GM18511 (cell line): ENCODE data around the gene MLN.
A peak's percentile ranks its signal among the peaks of the same experiment; 100 is the strongest.

ENCODE experiments used
- ATAC-seq: cut with Tn5 transposase; IDR thresholded peaks from one replicate; pipeline ENCODE4 v1.9.1; 2021; ENCODE audit warnings: mild to moderate bottlenecking, moderate library complexity; ENCODE audit not compliant: unreplicated experiment

The MLN gene

GRCh38 chr6:33803571-33804053, at the start of gene MLN:
MLN (minus strand) TSS chr6:33804003; CDS start chr6:33801163, 2,840 bp downstream.
- no peak for ATAC-seq

GRCh38 chr6:33853026-33853425, 49.2 kb upstream of the MLN start:
- no peak for ATAC-seq

GRCh38 chr6:33851959-33852358, 48.2 kb upstream of the MLN start:
- ATAC-seq = no peak

GRCh38 chr6:33850869-33851541, 47.2 kb upstream of the MLN start:
- ATAC-seq = no peak

GRCh38 chr6:33850296-33850695, 46.5 kb upstream of the MLN start:
- no peak for ATAC-seq

- no peak for ATAC-seq
Observed at GRCh38 chr6:33849500-33850075, 45.8 kb upstream of the MLN start.

GRCh38 chr6:33848484-33848883, 44.7 kb upstream of the MLN start:
- ATAC-seq = no peak

GRCh38 chr6:33847867-33848266, 44.1 kb upstream of the MLN start:
- no peak for ATAC-seq

GRCh38 chr6:33847078-33847477, 43.3 kb upstream of the MLN start:
- ATAC-seq = no peak

GRCh38 chr6:33846226-33846625, 42.4 kb upstream of the MLN start:
- ATAC-seq = no peak

GRCh38 chr6:33845031-33845745, 41.4 kb upstream of the MLN start:
- no peak for ATAC-seq

GRCh38 chr6:33843131-33844121, 39.6 kb upstream of the MLN start:
- no peak for ATAC-seq

GRCh38 chr6:33841868-33842267, 38.1 kb upstream of the MLN start:
- ATAC-seq = no peak

GRCh38 chr6:33841070-33841469, 37.3 kb upstream of the MLN start:
- no peak for ATAC-seq

- peak; percentile 68 for ATAC-seq
Observed at GRCh38 chr6:33840048-33840926, 36.5 kb upstream of the MLN start.

- no peak for ATAC-seq
Observed at GRCh38 chr6:33839399-33840047, 35.7 kb upstream of the MLN start.

- no peak for ATAC-seq
Observed at GRCh38 chr6:33838983-33839382, 35.2 kb upstream of the MLN start.

- no peak for ATAC-seq
Observed at GRCh38 chr6:33837971-33838665, 34.3 kb upstream of the MLN start.
